Measurements from ENCODE around the gene PDE4D. TPM values are rescaled to one million over a fixed set of nuclear protein-coding genes. Genes with fewer than 3 reads are reported as not detected.

Gene PDE4D
- total RNA-seq, 1 experiment from 2014 or later = 61.2 TPM

GRCh38 chr5:59158637-59159391 lies 734.7 kb downstream of the PDE4D start:
- DNase-seq = no peak
- Histone ChIP-seq H3K27me3 (ENCODE audit: low read length) (no peaks in the 10 kb centered on the region; the same call in 1 of the 2 replicates), H3K27ac (ENCODE audit: low read length) (no peak overlapping the region), H3K36me3 (ENCODE audit: insufficient read depth, low read length) (no peaks in the 10 kb centered on the region), H3K79me2 (ENCODE audit: low read length) (no peaks in the 10 kb centered on the region), H3K9ac (ENCODE audit: low read length) (no peak overlapping the region), H3K9me3 (ENCODE audit: low read length) (no peaks in the 10 kb centered on the region), H3K4me3 (ENCODE audit: low read length) (no peak overlapping the region), H4K20me1 (ENCODE audit: insufficient read depth, low read depth, low read length) (no peaks in the 10 kb centered on the region), H3K4me2 (ENCODE audit: low read depth, low read length, poor library complexity, severe bottlenecking) (no peak overlapping the region), H2AFZ (ENCODE audit: low read length) (no peak overlapping the region), H3K9me2 (replicated peaks; ENCODE audit: insufficient read depth, low read length) (no peaks in the 10 kb centered on the region), H3K4me1 (ENCODE audit: low read length) (no peaks in the 10 kb centered on the region)

- Histone ChIP-seq H3K9me3 (ENCODE audit: low read length) (no peaks in the 10 kb centered on the region), H3K27me3 (ENCODE audit: low read length) (no peaks in the 10 kb centered on the region; the same call in 1 of the 2 replicates), H3K36me3 (ENCODE audit: insufficient read depth, low read length) (no peaks in the 10 kb centered on the region), H3K4me2 (ENCODE audit: low read depth, low read length, poor library complexity, severe bottlenecking) (no peak overlapping the region), H3K79me2 (ENCODE audit: low read length) (no peaks in the 10 kb centered on the region), H3K4me3 (ENCODE audit: low read length) (no peak overlapping the region), H3K27ac (ENCODE audit: low read length) (no peak overlapping the region), H3K4me1 (ENCODE audit: low read length) (no peaks in the 10 kb centered on the region), H3K9ac (ENCODE audit: low read length) (no peak overlapping the region), H4K20me1 (ENCODE audit: insufficient read depth, low read depth, low read length) (no peaks in the 10 kb centered on the region), H3K9me2 (replicated peaks; ENCODE audit: insufficient read depth, low read length) (no peaks in the 10 kb centered on the region), H2AFZ (ENCODE audit: low read length) (no peak overlapping the region)
- no peak for DNase-seq
These were observed 735.4 kb downstream of the PDE4D start for GRCh38 chr5:59158165-59158564.

DNA sequence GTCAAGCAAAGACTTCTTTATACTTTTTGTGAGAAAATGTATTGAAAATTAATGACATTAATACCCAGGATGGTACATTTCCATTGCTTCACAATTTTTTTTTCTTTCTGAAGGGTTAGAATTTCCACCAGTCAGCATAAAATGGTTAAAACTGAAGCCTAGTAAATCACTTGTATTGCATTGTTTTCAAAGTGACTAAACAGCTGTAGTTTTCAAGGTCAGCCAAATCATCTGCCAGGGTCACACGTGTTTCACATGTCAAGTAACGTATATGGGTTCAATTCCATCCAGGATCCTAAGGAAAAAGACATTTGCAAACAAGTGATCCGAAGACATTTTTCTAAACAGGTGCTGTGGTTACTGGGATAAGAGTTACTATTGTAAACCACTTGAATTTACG lies 736.5 kb downstream of the PDE4D start:
- no peaks in the 10 kb centered on the region for H4K20me1 ChIP-seq (ENCODE audit: insufficient read depth, low read depth, low read length)
- no peaks in the 10 kb centered on the region for H3K4me1 ChIP-seq (ENCODE audit: low read length)
- DNase-seq = no peak
- no peak overlapping the region for H3K4me2 ChIP-seq (ENCODE audit: low read depth, low read length, poor library complexity, severe bottlenecking)
- no peaks in the 10 kb centered on the region for H3K36me3 ChIP-seq (ENCODE audit: insufficient read depth, low read length)
- no peak overlapping the region for H3K27ac ChIP-seq (ENCODE audit: low read length)
- no peaks in the 10 kb centered on the region for H3K9me2 ChIP-seq (replicated peaks; ENCODE audit: insufficient read depth, low read length)
- no peaks in the 10 kb centered on the region; the same call in 1 of the 2 replicates for H3K27me3 ChIP-seq (ENCODE audit: low read length)
- H3K4me3 ChIP-seq (ENCODE audit: low read length) = no peak overlapping the region
- no peaks in the 10 kb centered on the region for H3K79me2 ChIP-seq (ENCODE audit: low read length)
- no peak overlapping the region for H2AFZ ChIP-seq (ENCODE audit: low read length)
- no peak overlapping the region for H3K9ac ChIP-seq (ENCODE audit: low read length)
- no peaks in the 10 kb centered on the region for H3K9me3 ChIP-seq (ENCODE audit: low read length)

DNA sequence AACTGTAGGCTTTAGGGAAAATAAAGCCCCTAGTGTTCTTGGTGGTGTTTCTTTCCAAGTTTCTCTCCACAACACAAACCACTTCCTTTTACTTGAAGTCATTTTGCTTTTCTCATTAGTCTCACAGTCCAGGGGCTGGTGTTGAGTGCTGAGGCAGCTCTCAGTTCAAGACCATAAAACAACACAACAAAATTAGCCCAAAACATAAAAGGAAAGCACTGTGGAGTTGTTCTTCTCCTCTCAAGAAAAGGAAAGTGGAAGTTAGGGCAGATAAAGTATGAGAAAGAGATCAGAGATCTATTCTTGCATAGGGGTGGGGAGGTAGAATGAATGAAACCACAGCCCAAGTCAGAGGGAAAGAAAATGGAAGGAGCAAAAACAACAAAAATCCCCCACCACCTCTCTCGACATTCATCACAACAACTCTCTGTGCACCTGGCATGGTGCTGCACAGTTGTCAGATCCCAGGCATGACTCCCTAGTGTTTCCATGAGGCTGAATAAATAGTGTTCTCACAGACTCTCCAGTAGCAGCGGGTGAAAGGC lies 740.8 kb downstream of the PDE4D start:
- H3K9me3 ChIP-seq (ENCODE audit: low read length) = no peaks in the 10 kb centered on the region
- H3K4me2 ChIP-seq (ENCODE audit: low read depth, low read length, poor library complexity, severe bottlenecking) = no peak overlapping the region
- H3K27ac ChIP-seq (ENCODE audit: low read length) = no peak overlapping the region
- no peak overlapping the region for H3K4me3 ChIP-seq (ENCODE audit: low read length)
- no peaks in the 10 kb centered on the region for H4K20me1 ChIP-seq (ENCODE audit: insufficient read depth, low read depth, low read length)
- H3K4me1 ChIP-seq (ENCODE audit: low read length) = no peaks in the 10 kb centered on the region
- no peak overlapping the region for H3K9ac ChIP-seq (ENCODE audit: low read length)
- H2AFZ ChIP-seq (ENCODE audit: low read length) = no peak overlapping the region
- H3K9me2 ChIP-seq (replicated peaks; ENCODE audit: insufficient read depth, low read length) = no peaks in the 10 kb centered on the region
- no peaks in the 10 kb centered on the region; the same call in 1 of the 2 replicates for H3K27me3 ChIP-seq (ENCODE audit: low read length)
- no peaks in the 10 kb centered on the region for H3K79me2 ChIP-seq (ENCODE audit: low read length)
- H3K36me3 ChIP-seq (ENCODE audit: insufficient read depth, low read length) = no peaks in the 10 kb centered on the region
- DNase-seq = no peak

DNA sequence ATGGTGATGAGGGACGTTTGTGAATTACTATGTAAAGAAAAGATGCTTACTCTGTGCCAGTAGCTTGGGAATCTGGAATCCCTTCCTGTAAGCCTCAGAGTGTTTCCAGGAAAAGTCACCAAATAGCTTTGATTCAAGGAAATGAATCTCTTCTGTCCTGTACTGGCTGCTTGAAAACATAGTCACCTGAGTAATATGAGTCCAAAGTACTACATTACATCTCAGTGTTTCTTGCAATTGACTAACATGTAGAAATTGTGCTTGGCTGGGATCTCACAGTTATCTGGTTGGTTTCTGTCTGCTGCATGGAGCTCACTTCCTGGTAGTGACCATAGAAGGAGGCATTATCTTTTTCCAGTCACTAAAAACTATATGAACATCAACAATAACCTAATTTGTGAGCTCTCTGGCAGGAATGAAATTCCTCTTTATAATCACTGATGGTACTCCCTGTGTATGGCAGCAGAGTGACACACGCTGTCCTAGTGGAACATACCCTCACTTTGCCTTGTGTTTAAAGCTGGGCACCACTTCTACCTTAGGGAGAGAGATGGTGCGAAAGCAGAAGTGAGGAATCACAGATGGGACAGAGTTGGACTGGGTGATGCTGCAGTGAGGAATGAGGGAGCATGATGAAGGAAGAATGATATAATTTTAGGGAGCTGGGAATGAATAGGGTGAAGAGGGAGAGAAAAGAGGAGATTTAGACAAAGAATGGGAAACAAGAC lies 742.2 kb downstream of the PDE4D start:
- Histone ChIP-seq H3K4me3 (ENCODE audit: low read length) (no peak overlapping the region), H3K79me2 (ENCODE audit: low read length) (no peaks in the 10 kb centered on the region)

GRCh38 chr5:59149827-59150226 lies 743.7 kb downstream of the PDE4D start:
- DNase-seq = no peak
- H3K9me2 ChIP-seq (replicated peaks; ENCODE audit: insufficient read depth, low read length) = no peaks in the 10 kb centered on the region
- no peaks in the 10 kb centered on the region for H3K79me2 ChIP-seq (ENCODE audit: low read length)

More for the DNA sequence above, 742.2 kb downstream of the PDE4D start:
- Histone ChIP-seq H3K4me1 (ENCODE audit: low read length) (no peaks in the 10 kb centered on the region), H4K20me1 (ENCODE audit: insufficient read depth, low read depth, low read length) (no peaks in the 10 kb centered on the region), H3K9me3 (ENCODE audit: low read length) (no peaks in the 10 kb centered on the region), H3K36me3 (ENCODE audit: insufficient read depth, low read length) (no peaks in the 10 kb centered on the region), H3K9ac (ENCODE audit: low read length) (no peak overlapping the region), H3K9me2 (replicated peaks; ENCODE audit: insufficient read depth, low read length) (no peaks in the 10 kb centered on the region), H2AFZ (ENCODE audit: low read length) (no peak overlapping the region), H3K27ac (ENCODE audit: low read length) (no peak overlapping the region), H3K4me2 (ENCODE audit: low read depth, low read length, poor library complexity, severe bottlenecking) (no peak overlapping the region), H3K27me3 (ENCODE audit: low read length) (no peaks in the 10 kb centered on the region; the same call in 1 of the 2 replicates)
- no peak for DNase-seq

DNA sequence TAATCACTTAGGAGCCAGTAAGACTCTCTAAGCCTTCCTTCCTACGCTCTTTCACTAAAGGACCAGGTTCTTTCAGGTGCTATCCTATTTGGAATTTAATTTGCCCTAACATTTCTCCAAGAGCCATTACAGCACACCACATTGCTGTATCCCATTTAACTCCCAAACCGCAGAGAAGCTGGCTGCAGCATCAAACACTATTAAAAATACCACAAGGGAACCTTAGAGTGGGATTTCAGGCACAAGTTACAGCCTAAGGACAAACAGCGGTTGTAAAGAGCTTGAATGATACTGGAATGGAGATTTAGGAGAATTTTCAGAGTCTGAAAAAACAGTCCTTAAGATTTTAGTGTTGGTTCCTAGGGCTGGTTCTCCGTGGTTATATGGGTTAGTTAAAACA lies 744.3 kb downstream of the PDE4D start:
- H3K27ac ChIP-seq (ENCODE audit: low read length) = no peak overlapping the region
- H4K20me1 ChIP-seq (ENCODE audit: insufficient read depth, low read depth, low read length) = no peaks in the 10 kb centered on the region
- H3K9ac ChIP-seq (ENCODE audit: low read length) = no peak overlapping the region
- no peak overlapping the region for H3K4me3 ChIP-seq (ENCODE audit: low read length)
- no peaks in the 10 kb centered on the region for H3K4me1 ChIP-seq (ENCODE audit: low read length)
- no peak overlapping the region for H2AFZ ChIP-seq (ENCODE audit: low read length)
- no peaks in the 10 kb centered on the region; the same call in 1 of the 2 replicates for H3K27me3 ChIP-seq (ENCODE audit: low read length)
- H3K4me2 ChIP-seq (ENCODE audit: low read depth, low read length, poor library complexity, severe bottlenecking) = no peak overlapping the region
- no peak for DNase-seq
- H3K36me3 ChIP-seq (ENCODE audit: insufficient read depth, low read length) = no peaks in the 10 kb centered on the region
- no peaks in the 10 kb centered on the region for H3K9me3 ChIP-seq (ENCODE audit: low read length)
- no peaks in the 10 kb centered on the region for H3K79me2 ChIP-seq (ENCODE audit: low read length)
- H3K9me2 ChIP-seq (replicated peaks; ENCODE audit: insufficient read depth, low read length) = no peaks in the 10 kb centered on the region

More at GRCh38 chr5:59149827-59150226, 743.7 kb downstream of the PDE4D start:
- H3K9me3 ChIP-seq (ENCODE audit: low read length) = no peaks in the 10 kb centered on the region
- no peak overlapping the region for H3K4me3 ChIP-seq (ENCODE audit: low read length)
- no peak overlapping the region for H3K9ac ChIP-seq (ENCODE audit: low read length)
- H4K20me1 ChIP-seq (ENCODE audit: insufficient read depth, low read depth, low read length) = no peaks in the 10 kb centered on the region
- H3K36me3 ChIP-seq (ENCODE audit: insufficient read depth, low read length) = no peaks in the 10 kb centered on the region
- H3K27ac ChIP-seq (ENCODE audit: low read length) = no peak overlapping the region
- H3K4me1 ChIP-seq (ENCODE audit: low read length) = no peaks in the 10 kb centered on the region
- H3K27me3 ChIP-seq (ENCODE audit: low read length) = no peaks in the 10 kb centered on the region; the same call in 1 of the 2 replicates
- H2AFZ ChIP-seq (ENCODE audit: low read length) = no peak overlapping the region
- no peak overlapping the region for H3K4me2 ChIP-seq (ENCODE audit: low read depth, low read length, poor library complexity, severe bottlenecking)

GRCh38 chr5:59146729-59147128 lies 746.8 kb downstream of the PDE4D start:
- Histone ChIP-seq H3K4me1 (ENCODE audit: low read length) (no peaks in the 10 kb centered on the region), H3K27me3 (ENCODE audit: low read length) (no peaks in the 10 kb centered on the region), H3K9ac (ENCODE audit: low read length) (no peak overlapping the region), H3K9me2 (replicated peaks; ENCODE audit: insufficient read depth, low read length) (no peaks in the 10 kb centered on the region), H3K79me2 (ENCODE audit: low read length) (no peaks in the 10 kb centered on the region), H2AFZ (ENCODE audit: low read length) (no peak overlapping the region), H4K20me1 (ENCODE audit: insufficient read depth, low read depth, low read length) (no peaks in the 10 kb centered on the region), H3K4me2 (ENCODE audit: low read depth, low read length, poor library complexity, severe bottlenecking) (no peak overlapping the region), H3K9me3 (ENCODE audit: low read length) (no peaks in the 10 kb centered on the region), H3K36me3 (ENCODE audit: insufficient read depth, low read length) (no peaks in the 10 kb centered on the region), H3K27ac (ENCODE audit: low read length) (no peak overlapping the region), H3K4me3 (ENCODE audit: low read length) (no peak overlapping the region)
- no peak for DNase-seq

Measured in Karpas-422 (cell line).